HG03060 (cell line): ENCODE results near the gene CAPSL.
"Not testable (repeated sequence)": the region's sequence is repeated elsewhere in the genome, so short reads cannot be mapped to it uniquely, and the experiment has no call there.

Experiments used
- ATAC-seq: cut with Tn5 transposase; IDR thresholded peaks from one replicate; pipeline ENCODE4 v1.9.1; 2021; ENCODE audit warnings: low read depth, moderate number of reproducible peaks; ENCODE audit not compliant: unreplicated experiment

CAPSL gene

GRCh38 chr5:35878079-35878478 is 60.3 kb downstream of the CAPSL start:
- no peak for ATAC-seq

- no peak for ATAC-seq
Observed at GRCh38 chr5:35877655-35878054, 60.8 kb downstream of the CAPSL start.

- ATAC-seq: no peak
Observed at GRCh38 chr5:35876922-35877321, 61.5 kb downstream of the CAPSL start.

- ATAC-seq: no peak
Observed at GRCh38 chr5:35876454-35876853, 62.0 kb downstream of the CAPSL start.

GRCh38 chr5:35870605-35871004 is 67.8 kb downstream of the CAPSL start:
- no peak for ATAC-seq

- no peak for ATAC-seq
Observed at GRCh38 chr5:35869685-35870277, 68.6 kb downstream of the CAPSL start.

GRCh38 chr5:35867998-35868397 is 70.4 kb downstream of the CAPSL start:
- ATAC-seq: no peak

- ATAC-seq: no peak
Observed at GRCh38 chr5:35863159-35863558, 75.3 kb downstream of the CAPSL start.

GRCh38 chr5:35862126-35862525 is 76.3 kb downstream of the CAPSL start:
- ATAC-seq: no peak

- no peak for ATAC-seq
Observed at GRCh38 chr5:35861718-35862117, 76.7 kb downstream of the CAPSL start.

- no peak for ATAC-seq
Observed at GRCh38 chr5:35860686-35861085, 77.7 kb downstream of the CAPSL start.

- ATAC-seq: no peak
Observed at GRCh38 chr5:35859101-35859661, 79.2 kb downstream of the CAPSL start.

- ATAC-seq: no peak
Observed at GRCh38 chr5:35857606-35858205, 80.7 kb downstream of the CAPSL start.

GRCh38 chr5:35856765-35857351 is 81.6 kb downstream of the CAPSL start, which contains the start of gene IL7R:
TSS of gene IL7R (plus strand) at chr5:35856891. CDS start at chr5:35856978, 87 bp downstream.
- no peak for ATAC-seq

GRCh38 chr5:35856186-35856764 is 82.1 kb downstream of the CAPSL start:
- ATAC-seq: not testable (repeated sequence)

- no peak for ATAC-seq
Observed at GRCh38 chr5:35855187-35855586, 83.2 kb downstream of the CAPSL start.
